Mesenteric fat pad (tissue), 1 donor: Measurements from ENCODE around the gene HCRT. TPM values are rescaled to one million over a fixed set of nuclear protein-coding genes. Genes with fewer than 3 reads are reported as not detected.
"Not testable (repeated sequence)": the region's sequence is repeated elsewhere in the genome, so short reads cannot be mapped to it uniquely, and the experiment has no call there.

ENCODE experiments used
- DNase-seq: peaks from one replicate; pipeline ENCODE4 v3.0.0-alpha.2; 2020; ENCODE audit warnings: low spot score
- total RNA-seq: library from RNA; stranded (reverse); fragmentation: NEBNext Ultra II Directional; extraction: Animal tissue kit (Norgen Biotek cat#: 25700); gene quantifications from one replicate; pipeline ENCODE4 v1.2.1, GENCODE V29; 2021
- donor health status: DM: yes; HTN: yes; CAD: no.

HCRT gene
- total RNA-seq, 1 donor from 2014 or later = not detected

- DNase-seq = no peak
Measured at GRCh38 chr17:42141382-42141781, 43.9 kb downstream of the HCRT start.

- DNase-seq = not testable (repeated sequence)
Measured at GRCh38 chr17:42140690-42141089, 44.6 kb downstream of the HCRT start.

- no peak for DNase-seq
Measured at GRCh38 chr17:42138749-42139492, 46.3 kb downstream of the HCRT start.

GRCh38 chr17:42136654-42137051 is 48.6 kb downstream of the HCRT start:
- DNase-seq = no peak

- no peak for DNase-seq
Measured at GRCh38 chr17:42135664-42136653, 49.3 kb downstream of the HCRT start.

GRCh38 chr17:42135151-42135550 is 50.1 kb downstream of the HCRT start:
- DNase-seq = no peak

Other genes starting within 250 kb of the HCRT start
- gene CNP, start 218.7 kb downstream of the HCRT start, total RNA-seq = 84.0 TPM
- 74.8 TPM for gene DNAJC7, start 168.0 kb downstream of the HCRT start, total RNA-seq
- gene NKIRAS2, start 165.4 kb downstream of the HCRT start, total RNA-seq = 30.9 TPM
- gene C17orf113, start 134.9 kb downstream of the HCRT start, total RNA-seq = 0.13 TPM
- gene ZNF385C, start 87.0 kb downstream of the HCRT start, total RNA-seq = not detected
- gene DHX58, start 72.7 kb downstream of the HCRT start, total RNA-seq = 13.2 TPM
- gene KAT2A, start 64.1 kb downstream of the HCRT start, total RNA-seq = 36.2 TPM
- not detected for gene HSPB9, start 62.6 kb downstream of the HCRT start, total RNA-seq
- gene RAB5C, start 30.5 kb downstream of the HCRT start, total RNA-seq = 180 TPM
- gene KCNH4, start 4.3 kb downstream of the HCRT start, total RNA-seq = 0.55 TPM
- 20.0 TPM for gene GHDC, start 9.0 kb upstream of the HCRT start, total RNA-seq
- 106 TPM for gene STAT5B, start 90.9 kb upstream of the HCRT start, total RNA-seq
- 130 TPM for gene STAT5A, start 103.0 kb upstream of the HCRT start, total RNA-seq
- 353 TPM for gene STAT3, start 203.0 kb upstream of the HCRT start, total RNA-seq
- gene CAVIN1, start 237.8 kb upstream of the HCRT start, total RNA-seq = 681 TPM